ENCODE measurements around the gene NOL9. TPM values are rescaled to one million over a fixed set of nuclear protein-coding genes. Genes with fewer than 3 reads are reported as not detected.

NOL9 gene
- total and polyA plus RNA-seq, 4 experiments from 2014 or later: 12.7 to 60.9 (median 46.3) TPM

DNA sequence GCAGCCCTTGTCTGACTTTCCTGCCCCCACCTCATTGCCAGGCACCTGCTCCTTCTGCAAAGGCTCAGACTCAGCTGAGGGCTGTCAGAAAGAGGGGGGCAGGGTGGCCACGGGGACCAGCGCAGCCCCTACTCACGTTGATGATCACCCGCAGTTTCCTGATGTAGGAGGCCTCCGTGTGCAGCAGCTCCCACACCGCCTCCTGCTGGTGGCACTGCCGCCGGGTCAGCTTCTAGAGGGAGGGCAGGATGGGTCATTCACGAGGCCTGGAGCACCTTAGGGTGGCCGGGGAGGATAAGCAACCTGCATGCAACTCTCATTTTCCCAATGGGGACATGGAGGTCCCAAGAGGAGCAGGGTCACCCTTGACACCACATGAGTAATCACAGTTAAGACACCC lies 81.9 kb downstream of the NOL9 start:
- Histone ChIP-seq H3K4me3 (ENCODE audit: low read length in 2 of 2) (no peak overlapping the region), H3K27ac (ENCODE audit: low read depth, low read length) (no peak overlapping the region), H3K36me3 (ENCODE audit: insufficient read depth, low read length) (no peaks in the 10 kb centered on the region), H3K27me3 (ENCODE audit: insufficient read depth, low read length) (no peaks in the 10 kb centered on the region), H3K4me1 (ENCODE audit: insufficient read depth, low read length) (peaks cover 5% of the 10 kb centered on the region), H3K9me3 (ENCODE audit: control insufficient read depth in 1 of 2, low read length in 2 of 2) (no peaks in the 10 kb centered on the region)
- peaks cover 2 to 12% (median 5%) of the 10 kb centered on the region in 4 donors for H3K4me1 Mint-ChIP-seq
- no peak overlapping the region for H3K4me3 Mint-ChIP-seq
- no peaks in the 10 kb centered on the region for H3K9me3 Mint-ChIP-seq
- intact Hi-C loops (cut with micrococcal nuclease): no loop called here
- POLR2A ChIA-PET (ENCODE audit: partially characterized antibody): interaction anchor here (0.6 to 5.8 kb wide), 3 partner anchors 12 to 18 kb away, joined by 3 to 40 read pairs (median 8); no protein-coding TSS in a partner anchor
- H3K27me3 Mint-ChIP-seq: no peaks in the 10 kb centered on the region
- no peak overlapping the region for H3K27ac Mint-ChIP-seq
- CTCF ChIA-PET (ENCODE audit: partially characterized antibody): interaction anchor here (0.7 to 2.4 kb wide), 10 partner anchors 12 to 174 kb away, joined by 3 to 10 read pairs (median 4); no protein-coding TSS in a partner anchor
- no peaks in the 10 kb centered on the region for H3K36me3 Mint-ChIP-seq
- DNase-seq: no peak

DNA sequence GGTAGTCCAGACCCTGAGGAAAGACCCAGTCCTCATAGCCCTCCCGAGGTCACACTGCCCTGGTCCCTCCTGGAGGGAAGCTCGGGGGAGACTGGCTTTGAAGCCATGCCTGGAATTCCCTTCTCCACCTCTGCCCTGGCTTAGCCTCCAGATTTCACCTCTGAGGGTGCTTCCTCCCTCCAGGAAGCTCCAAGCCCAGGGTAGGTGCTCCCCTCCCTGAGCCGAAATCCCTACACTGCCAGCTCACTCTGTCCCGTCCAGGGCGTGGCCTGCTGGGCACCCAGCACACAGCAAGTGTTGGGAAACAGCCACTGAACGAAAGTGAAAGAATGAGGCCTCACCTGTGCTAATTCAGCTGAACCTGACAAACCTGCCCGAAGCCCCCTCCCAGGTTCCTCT lies 82.3 kb downstream of the NOL9 start:
- Histone ChIP-seq H3K27me3 (ENCODE audit: insufficient read depth, low read length) (no peaks in the 10 kb centered on the region), H3K36me3 (ENCODE audit: insufficient read depth, low read length) (no peaks in the 10 kb centered on the region), H3K9me3 (ENCODE audit: control insufficient read depth in 1 of 2, low read length in 2 of 2) (no peaks in the 10 kb centered on the region), H3K4me3 (ENCODE audit: low read length in 2 of 2) (no peak overlapping the region), H3K27ac (ENCODE audit: low read depth, low read length) (no peak overlapping the region), H3K4me1 (ENCODE audit: insufficient read depth, low read length) (peaks cover 8% of the 10 kb centered on the region)
- Mint-ChIP-seq H3K27me3 (no peaks in the 10 kb centered on the region), H3K4me3 (no peak overlapping the region), H3K9me3 (no peaks in the 10 kb centered on the region), H3K27ac (no peak overlapping the region), H3K4me1 (peaks cover 2 to 15% (median 6%) of the 10 kb centered on the region in 4 donors), H3K36me3 (no peaks in the 10 kb centered on the region)
- DNase-seq: no peak
- POLR2A ChIA-PET (ENCODE audit: partially characterized antibody): interaction anchor here (2.0 to 5.8 kb wide), 2 partner anchors 12 to 17 kb away, joined by 8 to 40 read pairs; no protein-coding TSS in a partner anchor
- intact Hi-C loops (cut with micrococcal nuclease): no loop called here
- CTCF ChIA-PET (ENCODE audit: partially characterized antibody): interaction anchor here (0.7 to 2.4 kb wide), 10 partner anchors 12 to 175 kb away, joined by 3 to 10 read pairs (median 4); no protein-coding TSS in a partner anchor

Other genes starting within 250 kb of the NOL9 start
- gene ACOT7, start 160.7 kb downstream of the NOL9 start, total RNA-seq: 1 to 10 TPM; 2.7 to 3.1 TPM
- gene ACOT7, start 160.7 kb downstream of the NOL9 start, polyA plus RNA-seq: 1 to 10 TPM; 6.5 to 7.4 TPM
- gene HES2, start 134.6 kb downstream of the NOL9 start, total RNA-seq: not detected
- not detected for gene HES2, start 134.6 kb downstream of the NOL9 start, polyA plus RNA-seq
- gene ESPN, start 129.7 kb downstream of the NOL9 start, total RNA-seq: 10 to 100 TPM; 10.9 to 13.5 TPM
- gene ESPN, start 129.7 kb downstream of the NOL9 start, polyA plus RNA-seq: 1 to 10 TPM in 1 of 2 donors, under 1 TPM in 1; 0.48 to 1.8 TPM
- gene TNFRSF25, start 88.3 kb downstream of the NOL9 start, total RNA-seq: 100 to 1,000 TPM; 392 to 415 TPM
- gene TNFRSF25, start 88.3 kb downstream of the NOL9 start, polyA plus RNA-seq: 10 to 100 TPM; 28.9 to 60.7 TPM
- 10 to 100 TPM; 10.4 to 11.8 TPM for gene PLEKHG5, start 62.8 kb downstream of the NOL9 start, total RNA-seq
- gene PLEKHG5, start 62.8 kb downstream of the NOL9 start, polyA plus RNA-seq: 1 to 10 TPM; 1.7 to 2.0 TPM
- gene TAS1R1, start 794 bp upstream of the NOL9 start, total RNA-seq: not detected
- not detected for gene TAS1R1, start 794 bp upstream of the NOL9 start, polyA plus RNA-seq
- gene ZBTB48, start 25.5 kb upstream of the NOL9 start, total RNA-seq: 10 to 100 TPM; 62.6 to 70.7 TPM
- 10 to 100 TPM; 18.4 to 23.9 TPM for gene ZBTB48, start 25.5 kb upstream of the NOL9 start, polyA plus RNA-seq
- 10 to 100 TPM; 80.6 to 85.2 TPM for gene KLHL21, start 48.4 kb upstream of the NOL9 start, total RNA-seq
- 10 to 100 TPM; 18.3 to 32.5 TPM for gene KLHL21, start 48.4 kb upstream of the NOL9 start, polyA plus RNA-seq
- gene PHF13, start 59.2 kb upstream of the NOL9 start, total RNA-seq: 10 to 100 TPM; 13.1 to 14.7 TPM
- gene PHF13, start 59.2 kb upstream of the NOL9 start, polyA plus RNA-seq: 1 to 10 TPM; 2.1 to 6.9 TPM
- gene THAP3, start 70.4 kb upstream of the NOL9 start, total RNA-seq: 10 to 100 TPM; 29.5 to 34.5 TPM
- gene THAP3, start 70.4 kb upstream of the NOL9 start, polyA plus RNA-seq: 10 to 100 TPM; 13.5 to 18.7 TPM
- gene DNAJC11, start 147.3 kb upstream of the NOL9 start, total RNA-seq: 10 to 100 TPM; 40.5 to 41.6 TPM
- 10 to 100 TPM; 10.5 to 22.9 TPM for gene DNAJC11, start 147.3 kb upstream of the NOL9 start, polyA plus RNA-seq
- gene CAMTA1, start 230.9 kb upstream of the NOL9 start, total RNA-seq: 10 to 100 TPM; 39.1 to 42.5 TPM
- gene CAMTA1, start 230.9 kb upstream of the NOL9 start, polyA plus RNA-seq: 100 to 1,000 TPM in 1 of 2 donors, 10 to 100 TPM in 1; 77.4 to 118 TPM

Data from CD4-positive, alpha-beta memory T cell (primary cell).